Heart left ventricle (tissue), 13 donors: ENCODE data around the gene ZNF423.

Experiments used
- CTCF ChIP-seq, 12 donors: fragments of 200-600 bp; sonication (generic) in 4 of 12; IDR thresholded peaks; one replicate each; pipeline versions ENCODE4 v1.5.0 to v1.8.0; 2018 to 2022; ENCODE audit warnings: antibody characterized with exemption in 12 of 12, mild to moderate bottlenecking in 5 of 12
- POLR2A ChIP-seq, 2 donors: fragments of 450-650 bp; IDR thresholded peaks; one replicate each; pipeline ENCODE4 v1.6.1; 2017; ENCODE audit warnings: antibody characterized with exemption in 2 of 2, mild to moderate bottlenecking in 2 of 2, moderate library complexity in 2 of 2
- donor health status: ischemic (EF 13 %, LVEDD 7.1; RV severe dilation, severe dysfunction).
- donor health status: DM: no; HTN: yes; CAD: no.
- donor health status: DM: no; HTN: no; CAD: no.
- donor health status: ischemic (EF 25% LVEDD 6.9; RV normal size, moderate dysfunction).
- donor health status: ischemic (EF 25% LVEDD 5.7; RV mildly dilated, moderate dysfunction).
- donor health status: ischemic (EF 35%, LVEDD 5.7; RV mildly dilated, moderate dysfunction).
- donor health status: nonischemic (EF 11% LVEDD 7.7; RV severe dilation, severe dysfunction).
- donor health status: DM: yes; HTN: yes; CAD: no.
- donor health status: PGD.
- donor health status: ischemic (EF 29% LVEDD 5.4; RV normal size, mild dysfunction).
- donor health status: nonischemic (EF 23%, LVEDD 6.1; RV moderate dilation, normal function).

GRCh38 chr16:49723310-49723709 lies 132.6 kb downstream of the ZNF423 start:
- TF ChIP-seq CTCF (IDR thresholded peaks at IDR 0.05) (no peak), POLR2A (IDR thresholded peaks at IDR 0.05) (no peak)
